ENCODE results near the gene PLB1. TPM values are rescaled to one million over a fixed set of nuclear protein-coding genes. Genes with fewer than 3 reads are reported as not detected.

PLB1 gene
- total RNA-seq, 4 donors from 2014 or later: 1.5 to 16.5 (median 4.6) TPM

- no peak for TF ChIP-seq CTCF (IDR thresholded peaks at IDR 0.05; ENCODE audit: low read depth)
Measured at GRCh38 chr2:28544922-28545589, 49.2 kb downstream of the PLB1 start.

GRCh38 chr2:28545590-28546200 lies 49.8 kb downstream of the PLB1 start:
- TF ChIP-seq CTCF (IDR thresholded peaks at IDR 0.05; ENCODE audit: low read depth): no peak

GRCh38 chr2:28546242-28546641 lies 50.4 kb downstream of the PLB1 start:
- TF ChIP-seq CTCF (IDR thresholded peaks at IDR 0.05; ENCODE audit: low read depth): no peak

DNA sequence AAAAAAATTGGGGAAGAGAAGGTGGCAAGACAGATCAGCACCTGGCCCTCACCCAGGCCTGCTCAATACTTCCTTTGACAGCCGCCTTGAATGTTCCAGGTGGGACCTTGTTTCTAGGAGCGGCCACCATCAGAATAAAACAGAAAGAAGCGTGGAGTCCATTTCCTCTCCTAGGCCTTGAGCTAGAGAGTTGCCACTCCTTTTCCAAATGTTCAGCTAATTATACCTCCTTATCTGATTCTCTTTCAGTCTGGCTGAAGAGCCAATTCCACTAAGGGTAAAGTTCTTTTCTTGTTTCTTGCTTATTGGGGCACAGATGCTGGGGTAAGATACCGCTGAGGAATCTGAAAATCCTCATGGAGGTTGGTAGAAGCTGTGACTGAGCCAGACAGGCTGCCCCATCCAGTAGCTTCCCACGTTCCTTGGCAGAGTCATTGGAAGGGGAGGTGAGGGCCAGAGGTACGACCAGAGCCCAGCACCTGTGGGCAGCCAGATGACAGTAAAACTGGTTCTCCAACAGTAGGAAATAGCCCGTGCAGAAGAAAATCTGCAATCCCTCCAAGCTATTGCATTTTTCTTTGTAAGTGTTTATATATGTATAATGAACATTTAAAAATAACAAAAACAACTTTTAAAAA lies 51.5 kb downstream of the PLB1 start:
- no peak for TF ChIP-seq CTCF (IDR thresholded peaks at IDR 0.05; ENCODE audit: low read depth)

- no peak for TF ChIP-seq CTCF (IDR thresholded peaks at IDR 0.05; ENCODE audit: low read depth)
Measured at GRCh38 chr2:28547906-28548600, 52.2 kb downstream of the PLB1 start.

- no peak for TF ChIP-seq CTCF (IDR thresholded peaks at IDR 0.05; ENCODE audit: low read depth)
Measured at GRCh38 chr2:28552045-28552823, 56.4 kb downstream of the PLB1 start.

All from subcutaneous adipose tissue (tissue), 4 donors.